K562 (cell line): ENCODE data around the gene TRIM34. TPM values are rescaled to one million over a fixed set of nuclear protein-coding genes. Genes with fewer than 3 reads are reported as not detected.

Experiments used
- ATAC-seq: fragments of 200-7000 bp; cut with Tn5 transposase; 3 replicates; pipeline ENCODE4 v1.9.1; 2020; ENCODE audit warnings: moderate library complexity
- BruUV-seq: library from RNA; stranded (reverse); fragments of 400-500 nt; replicated peaks from 2 replicates; lab custom pipeline; 2021; lab: Mats Ljungman, UMichigan
- CTCF ChIA-PET: fragments of 300-600 bp; formaldehyde crosslinking; extraction: SDS; loops from one replicate; lab custom pipeline; 2021; ENCODE audit warnings: low intra/inter-chr PET ratio; lab: Yijun Ruan, JAX
- POLR2A ChIA-PET: fragments of 300-600, 350-650 bp; sonication (Branson Sonifier 250); formaldehyde crosslinking; extraction: SDS; loops from one replicate; lab custom pipeline; 2021; ENCODE audit warnings: antibody characterized with exemption, inconsistent platforms; lab: Yijun Ruan, JAX
- DNase-seq, 4 experiments: peaks; one replicate each; pipeline versions ENCODE4 v3.0.0 to v3.0.0-alpha.2; 2011 to 2018; ENCODE audit warnings: low spot score in 3 of 4, mixed read lengths in 3 of 4; ENCODE audit errors: extremely low read depth in 1 of 4
- FAIRE-seq: peaks from 2 replicates; lab custom pipeline; 2011; peaks lifted over from hg19 to GRCh38; lab: Jason Lieb, UNC
- H2AFZ ChIP-seq: 2 replicates; pipeline ENCODE4 v1.6.0; 2011; ENCODE audit warnings: low read depth, low read length, control low read depth, inconsistent platforms
- H3K27ac ChIP-seq: fragments of 200-600 bp; 3 replicates; pipeline ENCODE4 v1.8.0; 2011; ENCODE audit warnings: low read depth, mild to moderate bottlenecking, control low read depth, inconsistent platforms, low read length, moderate library complexity, mixed read lengths; ENCODE audit errors: extremely low read depth
- H3K27me3 ChIP-seq, 2 experiments: fragments of 300-600 bp in 1 of 2; 2 replicates in 1 of 2; 3 replicates in 1 of 2; pipeline versions ENCODE4 v1.6.0 to v1.8.0; 2011; ENCODE audit warnings: inconsistent platforms in 2 of 2, low read length in 2 of 2, mild to moderate bottlenecking in 1 of 2, mixed read lengths in 1 of 2, moderate library complexity in 1 of 2; ENCODE audit not compliant: control insufficient read depth in 2 of 2, insufficient read depth in 2 of 2
- H3K36me3 ChIP-seq: fragments of 300-600 bp; 3 replicates; pipeline ENCODE4 v1.8.0; 2011; ENCODE audit warnings: mild to moderate bottlenecking, low read length, inconsistent platforms; ENCODE audit not compliant: control insufficient read depth, insufficient read depth
- H3K4me1 ChIP-seq, 2 experiments: fragments of 200-600 bp in 1 of 2; replicated peaks in 1 of 2; 2 replicates in 1 of 2; 3 replicates in 1 of 2; pipeline versions ENCODE4 v1.5.1 to v1.8.0; 2011; ENCODE audit warnings: inconsistent platforms in 2 of 2, low read length in 2 of 2, mild to moderate bottlenecking in 1 of 2, mixed read lengths in 1 of 2, moderate library complexity in 1 of 2; ENCODE audit not compliant: control insufficient read depth in 2 of 2, insufficient read depth in 2 of 2
- H3K4me2 ChIP-seq: 2 replicates; pipeline ENCODE4 v1.6.1; 2011; ENCODE audit warnings: low read length, control low read depth, inconsistent platforms, mixed read lengths; ENCODE audit not compliant: insufficient read depth
- H3K4me3 ChIP-seq: fragments of 200-600 bp; sonication (generic), shearing (Covaris generic); 2 replicates; pipeline ENCODE4 v1.5.1; 2016; ENCODE audit warnings: control low read depth, inconsistent platforms
- H3K79me2 ChIP-seq: fragments of 200-600 bp; 3 replicates; pipeline ENCODE4 v1.8.0; 2011; ENCODE audit warnings: low read length, inconsistent platforms; ENCODE audit not compliant: control insufficient read depth, insufficient read depth
- H3K9ac ChIP-seq, 2 experiments: 2 replicates each; pipeline versions ENCODE4 v1.6.0 to v1.6.1; 2011; ENCODE audit warnings: low read depth in 2 of 2, low read length in 2 of 2, control low read depth in 1 of 2, inconsistent platforms in 1 of 2, mild to moderate bottlenecking in 1 of 2, mixed read lengths in 1 of 2; ENCODE audit not compliant: insufficient read depth in 1 of 2
- H3K9me1 ChIP-seq: one replicate; pipeline ENCODE4 v1.6.0; 2011; ENCODE audit warnings: inconsistent platforms, mild to moderate bottlenecking, low read length, moderate library complexity; ENCODE audit not compliant: control insufficient read depth, insufficient read depth
- H3K9me3 ChIP-seq: replicated peaks from 2 replicates; pipeline ENCODE4 v1.5.1; 2011; ENCODE audit warnings: low read depth, low read length, inconsistent platforms; ENCODE audit not compliant: control insufficient read depth, insufficient read depth
- H4K20me1 ChIP-seq: replicated peaks from 2 replicates; pipeline ENCODE4 v1.6.1; 2011; ENCODE audit warnings: low read length, inconsistent platforms, mixed read lengths; ENCODE audit not compliant: control insufficient read depth, insufficient read depth
- CBFB ChIP-seq: sonication (generic); formaldehyde crosslinking; IDR thresholded peaks from 2 replicates; pipeline ENCODE4 v1.4.0; 2020; ENCODE audit warnings: mild to moderate bottlenecking, missing genetic modification reagents
- GABPA ChIP-seq: fragments of 200-800 bp; sonication (Bioruptor generic); conservative IDR thresholded peaks from 2 replicates; pipeline ENCODE4 v1.6.1; 2016; ENCODE audit warnings: low read depth, missing genetic modification characterization, missing compliant biosample characterization
- HMG20B ChIP-seq: fragments of 250-450 bp; sonication (Bioruptor Pico); IDR thresholded peaks from 2 replicates; pipeline ENCODE4 v1.5.0; 2021; ENCODE audit warnings: mild to moderate bottlenecking
- HNRNPL ChIP-seq: fragments of 200-400 bp; formaldehyde crosslinking; IDR thresholded peaks from 2 replicates; pipeline ENCODE4 v1.6.1; 2017; ENCODE audit warnings: low read depth, mild to moderate bottlenecking, low read length
- KDM1A ChIP-seq, 2 experiments: fragments of 450-650 bp; IDR thresholded peaks; 2 replicates each; pipeline ENCODE4 v1.6.1; 2016; ENCODE audit warnings: mild to moderate bottlenecking in 2 of 2
- POLR3G ChIP-seq: IDR thresholded peaks from 2 replicates; pipeline ENCODE4 v1.6.1; 2011; ENCODE audit not compliant: insufficient read length, insufficient replicate concordance; ENCODE audit errors: extremely low read depth
- ZBTB40 ChIP-seq, 2 experiments: fragments of 450-650 bp in 1 of 2; sonication (generic) in 1 of 2; formaldehyde crosslinking in 1 of 2; IDR thresholded peaks; 2 replicates each; pipeline versions ENCODE4 v1.7.1 to v1.9.0; 2016 to 2022; ENCODE audit warnings: inconsistent platforms in 1 of 2, mild to moderate bottlenecking in 1 of 2, missing genetic modification reagents in 1 of 2
- ZNF445 ChIP-seq: fragments of 250-450 bp; sonication (Bioruptor Pico); IDR thresholded peaks from 2 replicates; pipeline ENCODE4 v1.4.0; 2020; ENCODE audit warnings: low read depth, mild to moderate bottlenecking, moderate library complexity
- WGBS: fragments of 100-300 bp; shearing (Covaris generic); methylation state at CpG from one replicate; pipeline ENCODE4 v1.1.6; 2016; ENCODE audit warnings: low coverage, mixed read lengths; ENCODE audit not compliant: insufficient coverage; ENCODE audit errors: missing lambda C conversion rate; 5-methylcytosine and 5-hydroxymethylcytosine counted together
- in situ Hi-C: fragments of 300-500 bp; cut with MboI; formaldehyde crosslinking; loops from 4 replicates; pipeline ENCODE4 v1.15.0; 2018; ENCODE audit warnings: inconsistent platforms, mixed read lengths
- intact Hi-C: fragments of 100-400 bp; cut with micrococcal nuclease; formaldehyde crosslinking; loops from 2 replicates; pipeline ENCODE4 v1.14.2; 2022
- polyA plus RNA-seq, 8 experiments: library from polyadenylated mRNA; depleted of rRNA in 4 of 8; stranded (reverse) in 5 of 8; unstranded in 3 of 8; fragments of >200 nt; fragmentation: Nextera tagmentation in 2 of 8; fragmentation: Illumina TruSeq in 1 of 8; extraction: Ambion mirVana in 2 of 8; extraction: Trizol in 1 of 8; gene quantifications; 2 replicates each; pipeline versions ENCODE4 v1.2.1 to v1.2.3, GENCODE V29; 2011 to 2014; ENCODE audit warnings: inconsistent platforms in 1 of 8, missing spikeins in 1 of 8
- total RNA-seq, 7 experiments: library from RNA; depleted of rRNA in 6 of 7; stranded (reverse); fragments of >200 nt in 6 of 7; fragmentation: Illumina TruSeq in 2 of 7; extraction: Trizol in 2 of 7; gene quantifications; 2 replicates each; pipeline versions ENCODE4 v1.2.1 to v1.2.3, GENCODE V29; 2011 to 2021; ENCODE audit warnings: low replicate concordance in 1 of 7
- TF ChIP-seq, protein P1 (sequence below): fragments of 450-650 bp; formaldehyde crosslinking; IDR thresholded peaks from 2 replicates; pipeline ENCODE4 v1.4.0; 2020; ENCODE audit warnings: mild to moderate bottlenecking, moderate library complexity
- TF ChIP-seq, protein P2 (sequence below): fragments of 200-800 bp; sonication (Bioruptor generic); IDR thresholded peaks from 2 replicates; pipeline ENCODE4 v1.6.1; 2017; ENCODE audit warnings: missing genetic modification characterization, missing compliant biosample characterization

TRIM34 gene
- total and polyA plus RNA-seq, 9 of the 15 experiments (the other 6 are each of a cell fraction or from before 2014, with no cell fraction given), result 0.31 to 2.9 (median 1.3) TPM

DNA sequence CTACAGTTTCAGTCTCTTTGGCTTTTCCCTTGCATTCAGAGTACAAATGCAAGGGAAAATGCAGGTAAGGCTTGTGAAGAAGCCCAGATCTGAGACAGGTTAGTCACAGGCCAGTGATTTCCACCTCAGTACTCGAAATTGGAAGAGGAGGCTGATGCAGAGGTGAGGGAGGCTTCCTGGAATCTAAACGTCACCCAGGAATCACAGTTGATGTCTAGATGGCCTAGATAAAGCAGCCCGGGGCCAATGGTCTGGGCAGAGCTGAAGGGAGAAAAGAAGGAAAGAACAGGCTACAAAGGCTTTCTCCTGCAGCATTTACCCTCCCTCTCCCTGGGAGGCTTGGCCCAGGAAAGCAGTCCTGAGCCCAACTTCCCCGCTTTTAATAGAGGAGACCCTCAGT lies 19.9 kb upstream of the TRIM34 start:
- H3K9me3 ChIP-seq, result no peaks in the 10 kb centered on the region
- in situ Hi-C loops (loop anchor here (10.0 kb wide), 1 partner anchor 280 kb away; the partner anchor contains the start of gene OR52E4), intact Hi-C loops (loop anchor here (5.0 kb wide), 2 partner anchors 82 to 107 kb away; partner anchors contain the start of genes TRIM22 and TRIM5)
- no peak overlapping the region for H3K9ac ChIP-seq
- ChIA-PET CTCF (no interaction called here), POLR2A (interaction anchor here (0.9 kb wide), 2 partner anchors 9 to 17 kb away, joined by 3 to 5 read pairs; no protein-coding TSS in a partner anchor)
- H3K4me3 ChIP-seq, result no peak overlapping the region
- DNase-seq, result no peak
- H3K4me2 ChIP-seq, result no peak overlapping the region
- H3K36me3 ChIP-seq, result peaks cover 5% of the 10 kb centered on the region; the same call in 2 of the 3 replicates
- peaks cover 0 to 6% of the 10 kb centered on the region in 2 experiments; a peak in 3 of 5 replicates for H3K4me1 ChIP-seq
- 26% methylated on average over 4 of the region's 4 CpGs for WGBS
- H3K79me2 ChIP-seq, result no peaks in the 10 kb centered on the region; the same call in 2 of the 3 replicates
- no peaks in the 10 kb centered on the region for H4K20me1 ChIP-seq
- H3K27me3 ChIP-seq, result no peaks in the 10 kb centered on the region
- BruUV-seq, result no TSS peak
- no peak for FAIRE-seq
- H3K9me1 ChIP-seq, result no peaks in the 10 kb centered on the region
- no peak overlapping the region for H3K27ac ChIP-seq
- H2AFZ ChIP-seq, result no peak overlapping the region
- no peak for ATAC-seq
- TF ChIP-seq, protein P1, sequence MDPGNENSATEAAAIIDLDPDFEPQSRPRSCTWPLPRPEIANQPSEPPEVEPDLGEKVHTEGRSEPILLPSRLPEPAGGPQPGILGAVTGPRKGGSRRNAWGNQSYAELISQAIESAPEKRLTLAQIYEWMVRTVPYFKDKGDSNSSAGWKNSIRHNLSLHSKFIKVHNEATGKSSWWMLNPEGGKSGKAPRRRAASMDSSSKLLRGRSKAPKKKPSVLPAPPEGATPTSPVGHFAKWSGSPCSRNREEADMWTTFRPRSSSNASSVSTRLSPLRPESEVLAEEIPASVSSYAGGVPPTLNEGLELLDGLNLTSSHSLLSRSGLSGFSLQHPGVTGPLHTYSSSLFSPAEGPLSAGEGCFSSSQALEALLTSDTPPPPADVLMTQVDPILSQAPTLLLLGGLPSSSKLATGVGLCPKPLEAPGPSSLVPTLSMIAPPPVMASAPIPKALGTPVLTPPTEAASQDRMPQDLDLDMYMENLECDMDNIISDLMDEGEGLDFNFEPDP (CRISPR knock-in tag), result no peak
- no peak for TF ChIP-seq CBFB (CRISPR knock-in tag)
- TF ChIP-seq POLR3G, result no peak
- TF ChIP-seq KDM1A (IDR thresholded peaks at IDR 0.05), result no peak
- TF ChIP-seq, protein P2, sequence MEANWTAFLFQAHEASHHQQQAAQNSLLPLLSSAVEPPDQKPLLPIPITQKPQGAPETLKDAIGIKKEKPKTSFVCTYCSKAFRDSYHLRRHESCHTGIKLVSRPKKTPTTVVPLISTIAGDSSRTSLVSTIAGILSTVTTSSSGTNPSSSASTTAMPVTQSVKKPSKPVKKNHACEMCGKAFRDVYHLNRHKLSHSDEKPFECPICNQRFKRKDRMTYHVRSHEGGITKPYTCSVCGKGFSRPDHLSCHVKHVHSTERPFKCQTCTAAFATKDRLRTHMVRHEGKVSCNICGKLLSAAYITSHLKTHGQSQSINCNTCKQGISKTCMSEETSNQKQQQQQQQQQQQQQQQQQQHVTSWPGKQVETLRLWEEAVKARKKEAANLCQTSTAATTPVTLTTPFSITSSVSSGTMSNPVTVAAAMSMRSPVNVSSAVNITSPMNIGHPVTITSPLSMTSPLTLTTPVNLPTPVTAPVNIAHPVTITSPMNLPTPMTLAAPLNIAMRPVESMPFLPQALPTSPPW (CRISPR knock-in tag), result no peak
- TF ChIP-seq ZNF445 (CRISPR knock-in tag), result no peak
- TF ChIP-seq HMG20B (CRISPR knock-in tag), result no peak
- no peak for TF ChIP-seq HNRNPL
- TF ChIP-seq GABPA (tag), result no peak
- TF ChIP-seq ZBTB40 (IDR thresholded peaks at IDR 0.05), result no peak
- no peak for TF ChIP-seq ZBTB40 (CRISPR knock-in tag; IDR thresholded peaks at IDR 0.05)
